NCI-H2196 treated with DMSO at 0.1 percent for 48 hours (cell line): Measurements from ENCODE around the gene JAG1.

Experiments
- DNase-seq: peaks from one replicate; lab custom pipeline; 2025; ENCODE audit not compliant: unreplicated experiment; lab: John Stamatoyannopoulos, UW

Gene JAG1

GRCh38 chr20:10668677-10669368, 5.0 kb downstream of the JAG1 start:
- DNase-seq = no peak

- no peak for DNase-seq
Observed at GRCh38 chr20:10667560-10668167, 6.1 kb downstream of the JAG1 start.

- no peak for DNase-seq
Observed at GRCh38 chr20:10667077-10667401, 6.8 kb downstream of the JAG1 start.

GRCh38 chr20:10666221-10667076, 7.3 kb downstream of the JAG1 start:
- DNase-seq = no peak

GRCh38 chr20:10665791-10666190, 8.0 kb downstream of the JAG1 start:
- DNase-seq = no peak

GRCh38 chr20:10665027-10665561, 8.7 kb downstream of the JAG1 start:
- no peak for DNase-seq

GRCh38 chr20:10663756-10664155, 10.0 kb downstream of the JAG1 start:
- DNase-seq = no peak

GRCh38 chr20:10662661-10663458, 10.9 kb downstream of the JAG1 start:
- DNase-seq = no peak

GRCh38 chr20:10662151-10662550, 11.6 kb downstream of the JAG1 start:
- no peak for DNase-seq

- DNase-seq = no peak
Observed at GRCh38 chr20:10661261-10661660, 12.5 kb downstream of the JAG1 start.

GRCh38 chr20:10660661-10661060, 13.1 kb downstream of the JAG1 start:
- DNase-seq = no peak

- no peak for DNase-seq
Observed at GRCh38 chr20:10659651-10660601, 13.9 kb downstream of the JAG1 start.

GRCh38 chr20:10658876-10659632, 14.7 kb downstream of the JAG1 start:
- DNase-seq = no peak

GRCh38 chr20:10658051-10658823, 15.6 kb downstream of the JAG1 start:
- no peak for DNase-seq

GRCh38 chr20:10657453-10657852, 16.3 kb downstream of the JAG1 start:
- no peak for DNase-seq

- no peak for DNase-seq
Observed at GRCh38 chr20:10655720-10656669, 17.8 kb downstream of the JAG1 start.

- DNase-seq = no peak
Observed at GRCh38 chr20:10654630-10655029, 19.2 kb downstream of the JAG1 start.
